K562 (cell line): Measurements from ENCODE around the gene ERC2. TPM values are rescaled to one million over a fixed set of nuclear protein-coding genes. Genes with fewer than 3 reads are reported as not detected.

Source experiments
- ATAC-seq: fragments of 200-7000 bp; cut with Tn5 transposase; 3 replicates; pipeline ENCODE4 v1.9.1; 2020; ENCODE audit warnings: moderate library complexity
- BruUV-seq: library from RNA; stranded (reverse); fragments of 400-500 nt; replicated peaks from 2 replicates; lab custom pipeline; 2021; lab: Mats Ljungman, UMichigan
- CTCF ChIA-PET: fragments of 300-600 bp; formaldehyde crosslinking; extraction: SDS; loops from one replicate; lab custom pipeline; 2021; ENCODE audit warnings: low intra/inter-chr PET ratio; lab: Yijun Ruan, JAX
- POLR2A ChIA-PET: fragments of 300-600, 350-650 bp; sonication (Branson Sonifier 250); formaldehyde crosslinking; extraction: SDS; loops from one replicate; lab custom pipeline; 2021; ENCODE audit warnings: antibody characterized with exemption, inconsistent platforms; lab: Yijun Ruan, JAX
- DNase-seq, 4 experiments: peaks; one replicate each; pipeline versions ENCODE4 v3.0.0 to v3.0.0-alpha.2; 2011 to 2018; ENCODE audit warnings: low spot score in 3 of 4, mixed read lengths in 3 of 4; ENCODE audit errors: extremely low read depth in 1 of 4
- FAIRE-seq: peaks from 2 replicates; lab custom pipeline; 2011; peaks lifted over from hg19 to GRCh38; lab: Jason Lieb, UNC
- H2AFZ ChIP-seq: 2 replicates; pipeline ENCODE4 v1.6.0; 2011; ENCODE audit warnings: low read depth, low read length, control low read depth, inconsistent platforms
- H3K27ac ChIP-seq: fragments of 200-600 bp; 3 replicates; pipeline ENCODE4 v1.8.0; 2011; ENCODE audit warnings: low read depth, mild to moderate bottlenecking, control low read depth, inconsistent platforms, low read length, moderate library complexity, mixed read lengths; ENCODE audit errors: extremely low read depth
- H3K27me3 ChIP-seq, 2 experiments: fragments of 300-600 bp in 1 of 2; 2 replicates in 1 of 2; 3 replicates in 1 of 2; pipeline versions ENCODE4 v1.6.0 to v1.8.0; 2011; ENCODE audit warnings: inconsistent platforms in 2 of 2, low read length in 2 of 2, mild to moderate bottlenecking in 1 of 2, mixed read lengths in 1 of 2, moderate library complexity in 1 of 2; ENCODE audit not compliant: control insufficient read depth in 2 of 2, insufficient read depth in 2 of 2
- H3K36me3 ChIP-seq: fragments of 300-600 bp; 3 replicates; pipeline ENCODE4 v1.8.0; 2011; ENCODE audit warnings: mild to moderate bottlenecking, low read length, inconsistent platforms; ENCODE audit not compliant: control insufficient read depth, insufficient read depth
- H3K4me1 ChIP-seq, 2 experiments: fragments of 200-600 bp in 1 of 2; replicated peaks in 1 of 2; 2 replicates in 1 of 2; 3 replicates in 1 of 2; pipeline versions ENCODE4 v1.5.1 to v1.8.0; 2011; ENCODE audit warnings: inconsistent platforms in 2 of 2, low read length in 2 of 2, mild to moderate bottlenecking in 1 of 2, mixed read lengths in 1 of 2, moderate library complexity in 1 of 2; ENCODE audit not compliant: control insufficient read depth in 2 of 2, insufficient read depth in 2 of 2
- H3K4me2 ChIP-seq: 2 replicates; pipeline ENCODE4 v1.6.1; 2011; ENCODE audit warnings: low read length, control low read depth, inconsistent platforms, mixed read lengths; ENCODE audit not compliant: insufficient read depth
- H3K4me3 ChIP-seq: fragments of 200-600 bp; sonication (generic), shearing (Covaris generic); 2 replicates; pipeline ENCODE4 v1.5.1; 2016; ENCODE audit warnings: control low read depth, inconsistent platforms
- H3K79me2 ChIP-seq: fragments of 200-600 bp; 3 replicates; pipeline ENCODE4 v1.8.0; 2011; ENCODE audit warnings: low read length, inconsistent platforms; ENCODE audit not compliant: control insufficient read depth, insufficient read depth
- H3K9ac ChIP-seq, 2 experiments: 2 replicates each; pipeline versions ENCODE4 v1.6.0 to v1.6.1; 2011; ENCODE audit warnings: low read depth in 2 of 2, low read length in 2 of 2, control low read depth in 1 of 2, inconsistent platforms in 1 of 2, mild to moderate bottlenecking in 1 of 2, mixed read lengths in 1 of 2; ENCODE audit not compliant: insufficient read depth in 1 of 2
- H3K9me1 ChIP-seq: one replicate; pipeline ENCODE4 v1.6.0; 2011; ENCODE audit warnings: inconsistent platforms, mild to moderate bottlenecking, low read length, moderate library complexity; ENCODE audit not compliant: control insufficient read depth, insufficient read depth
- H3K9me3 ChIP-seq: replicated peaks from 2 replicates; pipeline ENCODE4 v1.5.1; 2011; ENCODE audit warnings: low read depth, low read length, inconsistent platforms; ENCODE audit not compliant: control insufficient read depth, insufficient read depth
- H4K20me1 ChIP-seq: replicated peaks from 2 replicates; pipeline ENCODE4 v1.6.1; 2011; ENCODE audit warnings: low read length, inconsistent platforms, mixed read lengths; ENCODE audit not compliant: control insufficient read depth, insufficient read depth
- BHLHE40 ChIP-seq: IDR thresholded peaks from 2 replicates; pipeline ENCODE4 v1.6.1; 2011; ENCODE audit warnings: low read length, improper control_type of control experiment
- CEBPB ChIP-seq: fragments of 450-650 bp; IDR thresholded peaks from 2 replicates; pipeline ENCODE4 v1.6.1; 2016; ENCODE audit warnings: missing genetic modification characterization, missing compliant biosample characterization
- CHD4 ChIP-seq: fragments of 200-600 bp; sonication (generic); IDR thresholded peaks from 3 replicates; pipeline ENCODE4 v1.6.1; 2012; ENCODE audit warnings: low read depth, mild to moderate bottlenecking, mixed read lengths, low read length, inconsistent platforms; ENCODE audit not compliant: insufficient read depth, insufficient replicate concordance, poor library complexity, severe bottlenecking
- COPS2 ChIP-seq: fragments of 450-650 bp; conservative IDR thresholded peaks from 2 replicates; pipeline ENCODE4 v1.6.1; 2016; ENCODE audit warnings: mild to moderate bottlenecking, moderate library complexity
- DPF2 ChIP-seq: fragments of 450-650 bp; IDR thresholded peaks from 2 replicates; pipeline ENCODE4 v1.6.1; 2016
- ETS1 ChIP-seq: conservative IDR thresholded peaks from 2 replicates; pipeline ENCODE4 v1.6.1; 2011; ENCODE audit warnings: low read depth, mild to moderate bottlenecking, low read length; ENCODE audit not compliant: control insufficient read depth
- GTF3C2 ChIP-seq: IDR thresholded peaks from 3 replicates; pipeline ENCODE4 v1.6.1; 2011; ENCODE audit warnings: borderline replicate concordance, mild to moderate bottlenecking, moderate library complexity; ENCODE audit not compliant: insufficient read length; ENCODE audit errors: extremely low read depth
- KDM1A ChIP-seq, 2 experiments: fragments of 450-650 bp; IDR thresholded peaks; 2 replicates each; pipeline ENCODE4 v1.6.1; 2016; ENCODE audit warnings: mild to moderate bottlenecking in 2 of 2
- MTA2 ChIP-seq: fragments of 450-650 bp; IDR thresholded peaks from 2 replicates; pipeline ENCODE4 v1.6.1; 2016; ENCODE audit warnings: low read depth
- NRF1 ChIP-seq, 2 experiments: fragments of 450-650 bp; IDR thresholded peaks in 1 of 2; conservative IDR thresholded peaks in 1 of 2; 2 replicates each; pipeline ENCODE4 v1.6.1; 2014; ENCODE audit warnings: mild to moderate bottlenecking in 2 of 2
- PYGO2 ChIP-seq: fragments of 450-650 bp; IDR thresholded peaks from 2 replicates; pipeline ENCODE4 v1.6.1; 2016; ENCODE audit warnings: mild to moderate bottlenecking, missing genetic modification characterization, moderate library complexity, missing compliant biosample characterization
- RNF219 ChIP-seq: fragments of 250-450 bp; sonication (Bioruptor Pico); IDR thresholded peaks from 2 replicates; pipeline ENCODE4 v1.5.0; 2022; ENCODE audit warnings: mild to moderate bottlenecking
- SMAD3 ChIP-seq: fragments of 450-650 bp; formaldehyde crosslinking; conservative IDR thresholded peaks from 2 replicates; pipeline ENCODE4 v1.4.0; 2020; ENCODE audit warnings: mild to moderate bottlenecking
- ZNF707 ChIP-seq: fragments of 250-450 bp; sonication (Bioruptor Pico); conservative IDR thresholded peaks from 2 replicates; pipeline ENCODE4 v1.8.0; 2022; ENCODE audit warnings: inconsistent platforms, mild to moderate bottlenecking, moderate library complexity
- ZNF77 ChIP-seq: fragments of 250-450 bp; sonication (Bioruptor Pico); IDR thresholded peaks from 2 replicates; pipeline ENCODE4 v1.5.0; 2020
- in situ Hi-C: fragments of 300-500 bp; cut with MboI; formaldehyde crosslinking; loops from 4 replicates; pipeline ENCODE4 v1.15.0; 2018; ENCODE audit warnings: inconsistent platforms, mixed read lengths
- intact Hi-C: fragments of 100-400 bp; cut with micrococcal nuclease; formaldehyde crosslinking; loops from 2 replicates; pipeline ENCODE4 v1.14.2; 2022
- polyA plus RNA-seq, 8 experiments: library from polyadenylated mRNA; depleted of rRNA in 4 of 8; stranded (reverse) in 5 of 8; unstranded in 3 of 8; fragments of >200 nt; fragmentation: Nextera tagmentation in 2 of 8; fragmentation: Illumina TruSeq in 1 of 8; extraction: Ambion mirVana in 2 of 8; extraction: Trizol in 1 of 8; gene quantifications; 2 replicates each; pipeline versions ENCODE4 v1.2.1 to v1.2.3, GENCODE V29; 2011 to 2014; ENCODE audit warnings: inconsistent platforms in 1 of 8, missing spikeins in 1 of 8
- total RNA-seq, 7 experiments: library from RNA; depleted of rRNA in 6 of 7; stranded (reverse); fragments of >200 nt in 6 of 7; fragmentation: Illumina TruSeq in 2 of 7; extraction: Trizol in 2 of 7; gene quantifications; 2 replicates each; pipeline versions ENCODE4 v1.2.1 to v1.2.3, GENCODE V29; 2011 to 2021; ENCODE audit warnings: low replicate concordance in 1 of 7

ERC2 gene
- total and polyA plus RNA-seq, 9 of the 15 experiments (the other 6 are each of a cell fraction or from before 2014, with no cell fraction given): 0.04 to 0.18 (median 0.07) TPM; not detected in 2

DNA sequence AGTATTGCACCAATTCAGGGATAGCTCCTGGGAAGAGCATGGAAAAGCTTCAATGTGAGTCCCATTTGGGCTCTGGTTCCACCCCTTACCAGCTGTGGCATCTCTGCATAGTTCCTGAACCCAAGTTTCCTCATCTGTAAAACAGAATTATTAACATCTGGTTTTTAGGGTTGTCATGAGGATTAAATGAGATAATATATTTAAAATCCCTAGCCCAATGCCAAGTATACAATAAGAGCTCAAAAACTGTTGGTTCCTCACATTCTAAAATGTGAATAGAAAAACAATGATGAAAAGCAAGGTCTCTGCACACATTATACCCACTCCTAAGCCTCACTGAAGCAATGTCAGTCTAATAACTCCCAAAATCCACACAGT lies 743.9 kb downstream of the ERC2 start:
- H3K9me1 ChIP-seq: no peaks in the 10 kb centered on the region
- H2AFZ ChIP-seq: no peak overlapping the region
- H3K79me2 ChIP-seq: no peaks in the 10 kb centered on the region
- DNase-seq: no peak
- H4K20me1 ChIP-seq: no peaks in the 10 kb centered on the region
- ATAC-seq: no peak
- intact Hi-C loops (no loop called here), in situ Hi-C loops (no loop called here)
- H3K27ac ChIP-seq: no peak overlapping the region
- CTCF ChIA-PET: no interaction called here
- POLR2A ChIA-PET: no interaction called here
- FAIRE-seq: no peak
- no peak overlapping the region for H3K4me3 ChIP-seq
- H3K36me3 ChIP-seq: no peaks in the 10 kb centered on the region
- no peaks in the 10 kb centered on the region for H3K27me3 ChIP-seq
- no peaks in the 10 kb centered on the region for H3K4me1 ChIP-seq
- no peaks in the 10 kb centered on the region for H3K9me3 ChIP-seq
- no TSS peak for BruUV-seq
- no peak overlapping the region for H3K4me2 ChIP-seq
- no peak overlapping the region for H3K9ac ChIP-seq
- TF ChIP-seq RNF219: no peak
- TF ChIP-seq DPF2: no peak
- TF ChIP-seq ZNF707: no peak
- no peak for TF ChIP-seq ZNF77
- TF ChIP-seq CEBPB (tag): no peak
- TF ChIP-seq CHD4: no peak
- no peak for TF ChIP-seq BHLHE40
- TF ChIP-seq ETS1: no peak
- no peak for TF ChIP-seq PYGO2
- no peak for TF ChIP-seq KDM1A (IDR thresholded peaks at IDR 0.05)
- TF ChIP-seq MTA2: no peak
- TF ChIP-seq NRF1 (conservative IDR thresholded peaks at IDR 0.05 in 1 of 2, IDR thresholded peaks at IDR 0.05 in 1 of 2): no peak
- no peak for TF ChIP-seq COPS2
- no peak for TF ChIP-seq SMAD3 (CRISPR knock-in tag)
- no peak for TF ChIP-seq GTF3C2
